ENCODE measurements around the gene GTF3C1.

The GTF3C1 gene

GRCh38 chr16:27425961-27426360, 123.8 kb downstream of the GTF3C1 start:
- no peak for DNase-seq (ENCODE audit: low spot score)

GRCh38 chr16:27424772-27425498, 124.8 kb downstream of the GTF3C1 start:
- DNase-seq (ENCODE audit: low spot score) = no peak

- DNase-seq (ENCODE audit: low spot score) = no peak
Measured at GRCh38 chr16:27421961-27422740, 127.6 kb downstream of the GTF3C1 start.

- no peak for DNase-seq (ENCODE audit: low spot score)
Measured at GRCh38 chr16:27417047-27417671, 132.6 kb downstream of the GTF3C1 start.

- DNase-seq (ENCODE audit: low spot score) = no peak
Measured at GRCh38 chr16:27414788-27415431, 134.8 kb downstream of the GTF3C1 start.

GRCh38 chr16:27413956-27414355, 135.8 kb downstream of the GTF3C1 start:
- no peak for DNase-seq (ENCODE audit: low spot score)

- DNase-seq (ENCODE audit: low spot score) = no peak
Measured at GRCh38 chr16:27410761-27411160, 139.0 kb downstream of the GTF3C1 start.

Data from AG08395 (cell line).